Right lobe of liver (tissue), 4 donors: ENCODE data around the gene GREM1.

Experiments used
- POLR2A ChIP-seq: fragments of 450-650 bp; IDR thresholded peaks from one replicate; pipeline ENCODE4 v1.6.1; 2017; ENCODE audit warnings: antibody characterized with exemption, mild to moderate bottlenecking
- TF ChIP-seq, protein P1 (sequence below), 4 donors: fragments of 200-600 bp in 3 of 4; fragments of 450-650 bp in 1 of 4; IDR thresholded peaks; one replicate each; pipeline versions ENCODE4 v1.5.1 to v1.8.0; 2016 to 2022; ENCODE audit warnings: antibody characterized with exemption in 4 of 4, mild to moderate bottlenecking in 2 of 4
- donor health status: DM: no; HTN: no; CAD: no.
- donor health status: DM: no; HTN: no; CAD: no.
- donor health status: DM: no; HTN: yes; CAD: no.

DNA sequence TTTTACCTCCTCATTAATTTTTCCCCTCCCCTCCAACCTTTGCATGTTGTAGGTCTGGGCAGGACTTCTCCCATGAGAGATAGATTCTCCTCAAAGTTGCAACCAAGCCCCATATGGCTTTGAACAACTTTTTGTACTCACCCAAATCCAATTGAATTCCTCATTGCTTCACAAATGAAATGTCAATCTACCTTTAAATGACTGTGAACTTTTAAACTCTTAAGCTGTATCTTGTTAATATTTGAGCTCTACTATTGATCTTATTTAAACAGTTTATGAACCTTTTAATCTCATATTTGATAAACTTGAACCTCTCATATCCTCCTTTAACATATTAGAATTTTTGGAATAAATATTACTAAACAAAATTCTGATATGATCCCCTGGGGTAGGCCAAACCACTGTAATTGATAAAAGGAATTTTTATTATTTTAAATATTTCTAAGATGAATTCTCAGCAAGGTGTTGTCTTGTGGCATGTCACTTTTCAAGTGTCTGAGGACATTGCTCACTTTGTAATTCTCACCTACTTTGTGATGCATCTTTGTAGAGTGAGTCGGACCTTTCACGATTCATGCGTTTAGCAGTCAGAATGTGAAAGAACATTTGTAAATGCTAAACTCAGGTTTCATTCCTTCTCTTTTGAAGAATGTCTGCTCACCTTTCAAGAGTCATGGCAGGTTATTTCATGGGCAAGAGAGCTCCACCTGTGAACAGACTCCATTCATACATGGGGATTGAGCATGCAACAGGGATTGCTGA, 23.4 kb upstream of the GREM1 start:
- TF ChIP-seq, protein P1, sequence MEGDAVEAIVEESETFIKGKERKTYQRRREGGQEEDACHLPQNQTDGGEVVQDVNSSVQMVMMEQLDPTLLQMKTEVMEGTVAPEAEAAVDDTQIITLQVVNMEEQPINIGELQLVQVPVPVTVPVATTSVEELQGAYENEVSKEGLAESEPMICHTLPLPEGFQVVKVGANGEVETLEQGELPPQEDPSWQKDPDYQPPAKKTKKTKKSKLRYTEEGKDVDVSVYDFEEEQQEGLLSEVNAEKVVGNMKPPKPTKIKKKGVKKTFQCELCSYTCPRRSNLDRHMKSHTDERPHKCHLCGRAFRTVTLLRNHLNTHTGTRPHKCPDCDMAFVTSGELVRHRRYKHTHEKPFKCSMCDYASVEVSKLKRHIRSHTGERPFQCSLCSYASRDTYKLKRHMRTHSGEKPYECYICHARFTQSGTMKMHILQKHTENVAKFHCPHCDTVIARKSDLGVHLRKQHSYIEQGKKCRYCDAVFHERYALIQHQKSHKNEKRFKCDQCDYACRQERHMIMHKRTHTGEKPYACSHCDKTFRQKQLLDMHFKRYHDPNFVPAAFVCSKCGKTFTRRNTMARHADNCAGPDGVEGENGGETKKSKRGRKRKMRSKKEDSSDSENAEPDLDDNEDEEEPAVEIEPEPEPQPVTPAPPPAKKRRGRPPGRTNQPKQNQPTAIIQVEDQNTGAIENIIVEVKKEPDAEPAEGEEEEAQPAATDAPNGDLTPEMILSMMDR (IDR thresholded peaks at IDR 0.05) = no peak
- TF ChIP-seq POLR2A = no peak
